SU-DHL-6 (cell line): ENCODE data around the gene SERPINB2.

Experiments
- H2AFZ ChIP-seq: fragments of 200-600 bp; sonication (generic); 2 replicates; pipeline ENCODE4 v1.6.1; 2014; ENCODE audit warnings: low read depth, mild to moderate bottlenecking, moderate library complexity, mixed read lengths, antibody characterized with exemption, low read length; ENCODE audit not compliant: severe bottlenecking
- H3F3A ChIP-seq: fragments of 200-600 bp; shearing (Covaris generic); 2 replicates; pipeline ENCODE4 v1.6.0; 2016; ENCODE audit warnings: antibody characterized with exemption, mild to moderate bottlenecking; ENCODE audit not compliant: insufficient read depth
- H3K27ac ChIP-seq: fragments of 200-600 bp; sonication (generic); 2 replicates; pipeline ENCODE4 v1.5.1; 2016; ENCODE audit warnings: low read depth, mild to moderate bottlenecking, low read length, moderate library complexity, mixed read lengths
- H3K27me3 ChIP-seq: fragments of 200-600 bp; sonication (generic), shearing (Covaris generic); 2 replicates; pipeline ENCODE4 v1.6.0; 2014; ENCODE audit warnings: mild to moderate bottlenecking, low read length
- H3K36me3 ChIP-seq: fragments of 200-600 bp; sonication (generic); 2 replicates; pipeline ENCODE4 v1.6.1; 2014; ENCODE audit warnings: mild to moderate bottlenecking, low read length, mixed read lengths
- H3K4me2 ChIP-seq: fragments of 300-600, 200-600 bp; shearing (Covaris generic), sonication (generic); 2 replicates; pipeline ENCODE4 v1.6.0; 2014; ENCODE audit warnings: low read length, low read depth, mild to moderate bottlenecking; ENCODE audit not compliant: poor library complexity, severe bottlenecking
- H3K4me3 ChIP-seq: fragments of 200-600 bp; sonication (generic); 2 replicates; pipeline ENCODE4 v1.5.1; 2014; ENCODE audit warnings: antibody characterized with exemption, low read length, mild to moderate bottlenecking, mixed read lengths; ENCODE audit not compliant: insufficient read depth, poor library complexity, severe bottlenecking
- H3K79me2 ChIP-seq: fragments of 200-600 bp; sonication (generic); 2 replicates; pipeline ENCODE4 v1.6.1; 2014; ENCODE audit warnings: mild to moderate bottlenecking, low read length, moderate library complexity; ENCODE audit not compliant: insufficient read depth
- H3K9ac ChIP-seq: fragments of 200-600 bp; sonication (generic); 2 replicates; pipeline ENCODE4 v1.7.0; 2014; ENCODE audit warnings: mild to moderate bottlenecking, low read length
- H3K9me2 ChIP-seq: fragments of 200-600 bp; sonication (generic); replicated peaks from 2 replicates; pipeline ENCODE4 v1.6.1; 2014; ENCODE audit warnings: low read length; ENCODE audit not compliant: insufficient read depth
- H3K9me3 ChIP-seq: fragments of 200-600 bp; sonication (generic); 2 replicates; pipeline ENCODE4 v1.6.1; 2014; ENCODE audit warnings: low read length, mixed read lengths; ENCODE audit not compliant: insufficient read depth
- H4K20me1 ChIP-seq: fragments of 200-600 bp; sonication (generic); 2 replicates; pipeline ENCODE4 v1.6.1; 2014; ENCODE audit warnings: low read depth, mild to moderate bottlenecking, antibody characterized with exemption, low read length, moderate library complexity, mixed read lengths
- CTCF ChIP-seq: fragments of 200-600 bp; sonication (generic); IDR thresholded peaks from one replicate; pipeline ENCODE4 v1.5.1; 2017; ENCODE audit warnings: antibody characterized with exemption, mild to moderate bottlenecking, low read length, moderate library complexity; ENCODE audit not compliant: insufficient read depth, poor library complexity, severe bottlenecking
- EZH2phosphoT487 ChIP-seq: fragments of 200-600 bp; sonication (generic), shearing (Covaris generic); conservative IDR thresholded peaks from 2 replicates; pipeline ENCODE4 v1.6.1; 2018; ENCODE audit warnings: mild to moderate bottlenecking, antibody characterized with exemption, low read length, moderate library complexity, mixed read lengths

Gene SERPINB2

GRCh38 chr18:63895190-63895589 is 7.7 kb downstream of the SERPINB2 start:
- no peaks in the 10 kb centered on the region for H3F3A ChIP-seq
- no peaks in the 10 kb centered on the region for H3K9me2 ChIP-seq
- no peak overlapping the region for H3K9ac ChIP-seq
- H2AFZ ChIP-seq: no peak overlapping the region
- no peaks in the 10 kb centered on the region for H4K20me1 ChIP-seq
- no peak overlapping the region for H3K4me2 ChIP-seq
- no peaks in the 10 kb centered on the region for H3K79me2 ChIP-seq
- no peaks in the 10 kb centered on the region for H3K27me3 ChIP-seq
- no peak overlapping the region for H3K4me3 ChIP-seq
- no peak overlapping the region for H3K27ac ChIP-seq
- H3K36me3 ChIP-seq: no peaks in the 10 kb centered on the region
- H3K9me3 ChIP-seq: no peaks in the 10 kb centered on the region
- TF ChIP-seq CTCF (no peak), EZH2phosphoT487 (no peak)

- H3K4me2 ChIP-seq: no peak overlapping the region
- no peaks in the 10 kb centered on the region for H3K36me3 ChIP-seq
- H3K27ac ChIP-seq: no peak overlapping the region
- H4K20me1 ChIP-seq: no peaks in the 10 kb centered on the region
- H3K9ac ChIP-seq: no peak overlapping the region
- no peak for TF ChIP-seq EZH2phosphoT487
- TF ChIP-seq CTCF: no peak
- no peaks in the 10 kb centered on the region for H3K79me2 ChIP-seq
- no peaks in the 10 kb centered on the region for H3K9me3 ChIP-seq
- no peak overlapping the region for H3K4me3 ChIP-seq
- H2AFZ ChIP-seq: no peak overlapping the region
- H3K27me3 ChIP-seq: no peaks in the 10 kb centered on the region
- H3F3A ChIP-seq: no peaks in the 10 kb centered on the region
- H3K9me2 ChIP-seq: no peaks in the 10 kb centered on the region
Observed at GRCh38 chr18:63897072-63897471, 9.6 kb downstream of the SERPINB2 start.

- H3K9me2 ChIP-seq: no peaks in the 10 kb centered on the region
- no peaks in the 10 kb centered on the region for H3K79me2 ChIP-seq
- H3K27ac ChIP-seq: no peak overlapping the region
- no peaks in the 10 kb centered on the region for H4K20me1 ChIP-seq
- H3K9me3 ChIP-seq: no peaks in the 10 kb centered on the region
- H3K9ac ChIP-seq: no peak overlapping the region
- no peak overlapping the region for H3K4me2 ChIP-seq
- no peak overlapping the region for H2AFZ ChIP-seq
- no peaks in the 10 kb centered on the region for H3K27me3 ChIP-seq
- no peaks in the 10 kb centered on the region for H3F3A ChIP-seq
- no peaks in the 10 kb centered on the region for H3K36me3 ChIP-seq
- TF ChIP-seq CTCF: no peak
- no peak overlapping the region for H3K4me3 ChIP-seq
Observed at GRCh38 chr18:63899206-63899605, 11.7 kb downstream of the SERPINB2 start.
